Gastroesophageal sphincter (tissue), 3 donors: ENCODE measurements around the gene SPATA32.
A peak's percentile ranks its signal among the peaks of the same experiment; 100 is the strongest.

Source experiments
- POLR2AphosphoS5 ChIP-seq: sonication (generic); formaldehyde crosslinking; IDR thresholded peaks from one replicate; pipeline ENCODE4 v1.6.1; 2017; ENCODE audit warnings: antibody characterized with exemption
- TF ChIP-seq, protein P1 (sequence below), 4 experiments: fragments of 200-600 bp in 2 of 4; fragments of 450-650 bp in 2 of 4; sonication (generic) in 1 of 4; IDR thresholded peaks; one replicate each; pipeline ENCODE4 v1.5.1; 2017 to 2019; ENCODE audit warnings: antibody characterized with exemption in 4 of 4, mild to moderate bottlenecking in 2 of 4, moderate library complexity in 2 of 4

DNA sequence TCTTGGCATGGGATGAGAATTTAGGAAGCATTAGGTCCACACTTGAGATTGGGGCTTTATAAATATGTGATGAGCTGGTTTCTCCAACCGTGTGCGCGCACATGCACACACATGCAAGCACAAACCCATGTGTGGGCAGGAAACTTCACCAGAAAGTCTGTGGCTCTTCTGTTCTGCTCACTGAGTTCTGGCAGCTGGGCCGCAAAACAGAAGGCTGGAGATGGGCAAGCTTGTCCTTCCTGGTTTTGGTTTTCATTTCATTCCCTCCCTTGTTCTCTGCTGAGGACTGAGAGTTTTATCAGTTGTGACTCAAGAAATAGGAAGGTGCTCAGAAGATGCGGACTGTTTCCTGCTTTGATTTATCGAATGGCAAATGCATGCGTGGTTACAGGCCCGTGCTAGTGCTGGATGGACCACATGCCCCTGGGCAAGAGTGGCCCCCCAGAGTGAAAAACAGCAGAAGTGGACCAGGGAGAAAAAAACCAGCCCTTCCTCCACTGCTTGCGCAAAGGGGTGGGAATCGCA is 40.8 kb upstream of the SPATA32 start:
- TF ChIP-seq, protein P1, sequence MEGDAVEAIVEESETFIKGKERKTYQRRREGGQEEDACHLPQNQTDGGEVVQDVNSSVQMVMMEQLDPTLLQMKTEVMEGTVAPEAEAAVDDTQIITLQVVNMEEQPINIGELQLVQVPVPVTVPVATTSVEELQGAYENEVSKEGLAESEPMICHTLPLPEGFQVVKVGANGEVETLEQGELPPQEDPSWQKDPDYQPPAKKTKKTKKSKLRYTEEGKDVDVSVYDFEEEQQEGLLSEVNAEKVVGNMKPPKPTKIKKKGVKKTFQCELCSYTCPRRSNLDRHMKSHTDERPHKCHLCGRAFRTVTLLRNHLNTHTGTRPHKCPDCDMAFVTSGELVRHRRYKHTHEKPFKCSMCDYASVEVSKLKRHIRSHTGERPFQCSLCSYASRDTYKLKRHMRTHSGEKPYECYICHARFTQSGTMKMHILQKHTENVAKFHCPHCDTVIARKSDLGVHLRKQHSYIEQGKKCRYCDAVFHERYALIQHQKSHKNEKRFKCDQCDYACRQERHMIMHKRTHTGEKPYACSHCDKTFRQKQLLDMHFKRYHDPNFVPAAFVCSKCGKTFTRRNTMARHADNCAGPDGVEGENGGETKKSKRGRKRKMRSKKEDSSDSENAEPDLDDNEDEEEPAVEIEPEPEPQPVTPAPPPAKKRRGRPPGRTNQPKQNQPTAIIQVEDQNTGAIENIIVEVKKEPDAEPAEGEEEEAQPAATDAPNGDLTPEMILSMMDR (IDR thresholded peaks at IDR 0.05) = no peak
- TF ChIP-seq POLR2AphosphoS5 = peak; percentile 43
